ENCODE data around the gene RTKN. TPM values are rescaled to one million over a fixed set of nuclear protein-coding genes. Genes with fewer than 3 reads are reported as not detected.
"Not testable (repeated sequence)": the region's sequence is repeated elsewhere in the genome, so short reads cannot be mapped to it uniquely, and the experiment has no call there.

Gene RTKN
- total RNA-seq, 4 donors from 2014 or later: 44.9 to 71.8 (median 48.3) TPM

DNA sequence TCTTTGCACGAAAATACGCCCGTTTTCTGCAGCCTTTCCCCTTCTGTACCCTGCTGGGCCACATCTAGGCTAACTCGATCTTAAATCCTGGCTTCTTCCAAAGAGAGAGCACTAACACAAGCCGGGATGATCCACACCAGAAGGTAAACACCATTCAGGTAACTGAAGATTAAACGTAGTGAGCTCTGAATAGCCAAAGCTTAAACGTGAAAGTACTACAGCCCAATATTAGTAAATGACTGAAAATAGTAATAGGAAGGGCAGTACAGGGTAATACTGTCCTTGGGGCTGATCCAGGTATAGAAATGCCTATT lies 31.2 kb upstream of the RTKN start:
- WGBS, 2 donors: 14 to 16% methylated on average over 7 of the region's 7 CpGs
- intact Hi-C loops (cut with DNase I; ENCODE audit: low total_unique reads): no loop called here
- TF ChIP-seq POLR2A (IDR thresholded peaks at IDR 0.05): no peak
- TF ChIP-seq, protein P1, sequence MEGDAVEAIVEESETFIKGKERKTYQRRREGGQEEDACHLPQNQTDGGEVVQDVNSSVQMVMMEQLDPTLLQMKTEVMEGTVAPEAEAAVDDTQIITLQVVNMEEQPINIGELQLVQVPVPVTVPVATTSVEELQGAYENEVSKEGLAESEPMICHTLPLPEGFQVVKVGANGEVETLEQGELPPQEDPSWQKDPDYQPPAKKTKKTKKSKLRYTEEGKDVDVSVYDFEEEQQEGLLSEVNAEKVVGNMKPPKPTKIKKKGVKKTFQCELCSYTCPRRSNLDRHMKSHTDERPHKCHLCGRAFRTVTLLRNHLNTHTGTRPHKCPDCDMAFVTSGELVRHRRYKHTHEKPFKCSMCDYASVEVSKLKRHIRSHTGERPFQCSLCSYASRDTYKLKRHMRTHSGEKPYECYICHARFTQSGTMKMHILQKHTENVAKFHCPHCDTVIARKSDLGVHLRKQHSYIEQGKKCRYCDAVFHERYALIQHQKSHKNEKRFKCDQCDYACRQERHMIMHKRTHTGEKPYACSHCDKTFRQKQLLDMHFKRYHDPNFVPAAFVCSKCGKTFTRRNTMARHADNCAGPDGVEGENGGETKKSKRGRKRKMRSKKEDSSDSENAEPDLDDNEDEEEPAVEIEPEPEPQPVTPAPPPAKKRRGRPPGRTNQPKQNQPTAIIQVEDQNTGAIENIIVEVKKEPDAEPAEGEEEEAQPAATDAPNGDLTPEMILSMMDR (IDR thresholded peaks at IDR 0.05): no peak
- DNase-seq (ENCODE audit: low spot score in 2 of 2): no peak
- H3K4me3 ChIP-seq (ENCODE audit: low read depth, poor library complexity, severe bottlenecking): no peak overlapping the region

DNA sequence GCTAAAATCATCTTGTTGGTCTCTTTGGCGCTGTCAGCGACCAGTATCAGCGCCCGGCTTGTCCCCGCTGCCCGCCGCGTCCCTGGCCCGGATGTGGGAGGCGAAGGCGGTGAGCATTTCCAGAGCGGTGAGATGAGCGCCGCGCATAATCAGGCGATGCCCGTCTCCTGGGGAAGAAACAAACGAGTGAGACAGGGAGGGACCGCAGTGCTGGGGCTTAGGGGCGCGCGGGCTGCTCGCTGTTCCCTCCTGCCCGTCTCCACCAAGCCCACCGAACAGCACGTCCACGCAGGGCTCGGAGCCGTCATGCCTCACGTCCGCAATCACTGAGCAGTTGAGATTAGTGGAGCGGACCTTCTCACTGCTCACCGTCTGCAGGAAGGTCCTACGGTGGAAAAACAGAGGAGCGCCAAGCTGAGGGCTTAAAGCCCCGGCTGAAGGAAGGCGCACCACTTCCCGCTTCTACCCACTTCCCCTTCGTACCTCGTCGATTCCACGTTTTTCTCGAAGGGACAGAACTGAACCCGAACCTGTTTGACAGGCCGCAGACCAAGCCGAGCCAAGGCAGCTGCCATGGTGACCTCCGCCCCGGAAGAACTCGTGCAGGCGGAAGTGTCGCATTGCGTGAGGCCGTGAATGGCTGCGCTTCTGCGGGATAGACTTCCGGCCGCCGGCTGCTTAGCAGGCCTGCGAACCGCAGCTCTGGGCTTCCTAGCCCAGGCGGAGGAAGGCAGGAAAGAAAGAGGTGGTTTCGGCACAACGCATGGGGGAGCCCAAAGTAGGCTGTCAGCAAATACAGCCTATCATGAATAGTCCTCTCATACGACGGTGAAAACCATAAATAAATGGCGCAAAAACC lies 30.6 kb upstream of the RTKN start, which contains the start of gene MRPL53:
MRPL53 (minus strand) TSS at position 595 of the 859 bp plus-strand sequence; CDS start at position 575, 20 bp downstream.
- WGBS, 2 donors: 1% methylated on average over 66 of the region's 66 CpGs
- peak; percentile 91 to 99 for DNase-seq (ENCODE audit: low spot score in 2 of 2)
- intact Hi-C loops (cut with DNase I; ENCODE audit: low total_unique reads): no loop called here
- TF ChIP-seq POLR2A (IDR thresholded peaks at IDR 0.05): no peak
- TF ChIP-seq, protein P1 (IDR thresholded peaks at IDR 0.05): no peak
- peak within 1 kb of the TSS; percentile 54 for H3K4me3 ChIP-seq (ENCODE audit: low read depth, poor library complexity, severe bottlenecking)

DNA sequence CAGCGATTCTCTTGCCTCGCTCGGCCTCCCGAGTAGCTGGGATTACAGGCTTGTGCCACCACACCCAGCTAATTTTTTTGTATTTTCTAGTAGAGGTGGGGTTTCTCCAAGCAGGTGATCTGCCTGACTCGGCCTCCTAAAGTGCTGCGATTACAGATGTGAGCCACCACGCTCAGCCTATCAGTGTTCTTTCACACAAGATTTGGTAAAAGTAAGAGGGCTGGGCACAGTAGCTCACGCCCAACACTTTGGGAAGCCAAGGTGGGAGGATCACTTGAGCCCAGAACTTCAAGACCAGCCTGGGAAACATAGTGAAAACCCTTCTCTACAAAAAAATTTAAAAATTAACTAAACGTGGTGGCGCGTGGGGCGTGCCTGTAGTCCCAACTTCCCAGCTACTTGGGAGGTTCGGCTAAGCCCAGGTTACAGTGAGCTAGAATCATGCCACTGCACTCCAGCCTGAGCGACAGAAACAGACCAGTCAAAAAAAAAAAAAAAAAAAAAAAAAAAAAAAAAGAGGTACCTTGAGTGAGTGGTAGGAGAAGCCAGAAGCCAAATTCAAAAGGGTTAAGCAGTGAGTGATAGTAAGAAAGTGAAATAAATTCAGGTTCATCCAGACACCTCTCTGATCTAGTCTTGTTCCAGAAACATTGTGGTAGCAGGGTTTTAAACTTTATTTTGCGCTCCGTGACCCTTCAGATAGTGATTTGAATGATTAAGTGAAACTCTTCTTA lies 29.8 kb upstream of the RTKN start:
- 48 to 51% methylated on average over 16 of the region's 16 CpGs for WGBS, 2 donors
- peak overlapping the region; percentile 54 for H3K4me3 ChIP-seq (ENCODE audit: low read depth, poor library complexity, severe bottlenecking)
- intact Hi-C loops (cut with DNase I; ENCODE audit: low total_unique reads): no loop called here
- DNase-seq (ENCODE audit: low spot score in 2 of 2): no peak
- TF ChIP-seq, protein P1 (IDR thresholded peaks at IDR 0.05): no peak
- no peak for TF ChIP-seq POLR2A (IDR thresholded peaks at IDR 0.05)

DNA sequence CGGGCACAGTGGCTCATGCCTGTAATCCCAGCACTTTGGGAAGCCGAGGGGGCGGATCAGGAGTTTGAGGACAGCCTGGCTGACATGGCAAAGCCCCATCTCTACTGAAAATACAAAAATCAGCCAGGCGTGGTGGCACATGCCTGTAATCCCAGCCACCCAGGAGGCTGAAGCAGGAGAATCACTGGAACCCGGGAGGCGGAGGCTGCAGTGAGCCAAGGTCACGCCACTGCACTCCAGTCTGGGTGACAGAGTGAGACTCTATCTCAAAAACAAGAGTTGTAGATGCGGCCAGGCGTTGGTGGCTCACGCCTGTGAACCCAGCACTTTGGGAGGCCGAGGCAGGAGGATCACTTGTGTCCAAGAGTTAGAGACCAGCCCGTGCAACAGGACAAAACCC lies 29.0 kb upstream of the RTKN start:
- intact Hi-C loops (cut with DNase I; ENCODE audit: low total_unique reads); DNase-seq (ENCODE audit: low spot score in 2 of 2): not testable (repeated sequence)
- 95 to 96% methylated on average over 12 of the region's 12 CpGs for WGBS, 2 donors

DNA sequence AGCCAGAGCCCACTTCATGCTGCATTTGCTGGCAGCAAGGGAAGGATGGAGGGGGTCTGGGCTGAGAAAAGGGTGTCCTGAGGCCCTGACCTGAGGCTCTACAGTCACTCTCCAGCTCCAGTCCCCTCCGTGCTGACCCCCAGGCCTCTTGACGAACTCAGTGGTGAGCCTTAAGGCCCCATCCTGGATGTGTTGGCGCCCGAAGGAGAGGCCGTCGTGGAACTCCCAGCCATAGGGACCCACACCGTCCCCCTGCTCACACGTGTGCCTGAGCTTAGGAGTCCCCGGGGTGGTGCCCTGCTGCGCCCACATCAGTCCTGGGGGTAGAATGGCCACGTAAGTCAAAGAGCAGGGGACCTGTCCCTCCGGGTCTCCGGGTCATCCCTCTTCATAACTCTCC lies 22.7 kb upstream of the RTKN start:
- TF ChIP-seq POLR2A (IDR thresholded peaks at IDR 0.05): no peak
- TF ChIP-seq, protein P1 (IDR thresholded peaks at IDR 0.05): no peak
- intact Hi-C loops (cut with DNase I; ENCODE audit: low total_unique reads): no loop called here
- WGBS, 2 donors: 2% methylated on average over 9 to 13 of the region's 13 CpGs
- no peak for DNase-seq (ENCODE audit: low spot score in 2 of 2)
- H3K4me3 ChIP-seq (ENCODE audit: low read depth, poor library complexity, severe bottlenecking): peak overlapping the region; percentile 79

More for the DNA sequence above, 29.0 kb upstream of the RTKN start:
- H3K4me3 ChIP-seq (ENCODE audit: low read depth, poor library complexity, severe bottlenecking): not testable (repeated sequence)

DNA sequence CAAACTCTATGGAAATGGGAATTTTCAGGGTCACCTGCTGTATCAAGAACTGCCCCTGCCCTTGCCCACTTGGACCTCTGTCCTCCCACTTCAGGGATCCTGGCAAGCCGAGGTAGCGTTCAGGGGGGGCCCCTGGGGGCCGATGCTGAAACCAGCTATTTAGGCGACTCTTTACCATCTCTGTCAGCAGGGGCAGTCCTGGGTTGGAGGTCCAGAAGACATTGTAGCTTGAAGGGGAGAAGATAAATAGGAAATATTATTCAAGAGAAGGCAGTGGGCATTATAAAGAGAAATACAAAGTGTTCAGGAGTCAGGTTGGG lies 21.0 kb upstream of the RTKN start:
- intact Hi-C loops (cut with DNase I; ENCODE audit: low total_unique reads): no loop called here
- DNase-seq (ENCODE audit: low spot score in 2 of 2): no peak
- TF ChIP-seq POLR2A (IDR thresholded peaks at IDR 0.05): no peak
- TF ChIP-seq, protein P1 (IDR thresholded peaks at IDR 0.05): no peak
- 84 to 91% methylated on average over 4 of the region's 4 CpGs for WGBS, 2 donors
- H3K4me3 ChIP-seq (ENCODE audit: low read depth, poor library complexity, severe bottlenecking): no peak overlapping the region

Measured in lower leg skin (tissue), 4 donors.